Measurements from ENCODE around the gene KCNAB1. TPM values are rescaled to one million over a fixed set of nuclear protein-coding genes. Genes with fewer than 3 reads are reported as not detected.

Gene KCNAB1
- total and polyA plus RNA-seq, 2 donors (not counting 1 experiment from before 2014, with no cell fraction given), result 0.03 to 0.33 TPM

DNA sequence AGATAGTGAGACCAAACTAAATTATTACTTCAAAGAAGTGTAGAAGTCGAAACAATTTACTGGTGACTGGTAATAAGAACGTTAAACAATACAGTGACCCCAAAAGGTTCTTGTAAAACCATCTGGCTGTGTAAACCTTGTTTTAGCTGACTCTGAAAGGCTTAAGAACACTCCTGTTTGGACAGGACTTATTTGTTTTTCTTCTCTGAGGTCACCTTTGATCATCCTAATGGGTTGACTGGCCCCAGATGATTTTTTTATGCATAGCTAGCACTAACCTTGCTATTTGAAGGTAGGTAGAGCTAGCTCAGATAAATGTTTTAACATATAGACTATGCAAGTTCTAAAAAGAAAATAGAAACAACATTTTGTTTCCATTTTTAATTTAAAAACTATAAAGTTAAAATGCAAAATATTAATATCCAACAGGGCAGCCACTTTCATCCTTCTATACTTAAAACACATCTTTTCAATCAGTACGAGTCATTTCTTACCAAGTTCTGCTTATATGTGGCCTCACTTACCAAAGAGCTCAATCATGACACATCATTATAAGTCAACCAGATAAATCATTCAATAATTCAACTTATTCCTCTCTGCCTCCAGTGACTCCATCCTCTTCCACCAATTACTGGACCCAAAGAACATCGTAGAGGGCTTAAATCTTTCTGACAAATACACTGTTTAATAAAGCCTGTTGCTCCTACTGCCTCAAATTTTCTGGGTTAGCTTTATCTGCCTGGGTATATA lies 275.8 kb downstream of the KCNAB1 start:
- no peaks in the 10 kb centered on the region for H3K9me3 ChIP-seq (ENCODE audit: control insufficient read depth, insufficient read depth, low read depth, low read length)
- H3K4me2 ChIP-seq (ENCODE audit: extremely low read depth, insufficient read depth, low read length), result no peak overlapping the region
- no peak overlapping the region for H3K9ac ChIP-seq (ENCODE audit: insufficient read depth, low read length)
- no peaks in the 10 kb centered on the region for H3K36me3 ChIP-seq (ENCODE audit: control insufficient read depth, insufficient read depth, low read length)
- no peaks in the 10 kb centered on the region for H4K20me1 ChIP-seq (ENCODE audit: control insufficient read depth, extremely low read depth, insufficient read depth, low read length)
- H2AFZ ChIP-seq (ENCODE audit: low read length), result no peak overlapping the region
- no peak overlapping the region for H3K27ac ChIP-seq (ENCODE audit: insufficient read depth, low read length)
- H3K4me1 ChIP-seq (ENCODE audit: control insufficient read depth, extremely low read depth, insufficient read depth, low read length), result no peaks in the 10 kb centered on the region
- peak in 1 of 2 donors; percentile 25 for DNase-seq (ENCODE audit: low read depth in 2 of 2)
- no peaks in the 10 kb centered on the region for H3K79me2 ChIP-seq (ENCODE audit: control insufficient read depth, insufficient read depth, low read length)
- H3K4me3 ChIP-seq (replicated peaks in 1 of 4; ENCODE audit: control extremely low read depth in 1 of 4, insufficient read depth in 1 of 4, low read depth in 3 of 4, low read length in 4 of 4), result no peak overlapping the region
- TF ChIP-seq, protein P1, sequence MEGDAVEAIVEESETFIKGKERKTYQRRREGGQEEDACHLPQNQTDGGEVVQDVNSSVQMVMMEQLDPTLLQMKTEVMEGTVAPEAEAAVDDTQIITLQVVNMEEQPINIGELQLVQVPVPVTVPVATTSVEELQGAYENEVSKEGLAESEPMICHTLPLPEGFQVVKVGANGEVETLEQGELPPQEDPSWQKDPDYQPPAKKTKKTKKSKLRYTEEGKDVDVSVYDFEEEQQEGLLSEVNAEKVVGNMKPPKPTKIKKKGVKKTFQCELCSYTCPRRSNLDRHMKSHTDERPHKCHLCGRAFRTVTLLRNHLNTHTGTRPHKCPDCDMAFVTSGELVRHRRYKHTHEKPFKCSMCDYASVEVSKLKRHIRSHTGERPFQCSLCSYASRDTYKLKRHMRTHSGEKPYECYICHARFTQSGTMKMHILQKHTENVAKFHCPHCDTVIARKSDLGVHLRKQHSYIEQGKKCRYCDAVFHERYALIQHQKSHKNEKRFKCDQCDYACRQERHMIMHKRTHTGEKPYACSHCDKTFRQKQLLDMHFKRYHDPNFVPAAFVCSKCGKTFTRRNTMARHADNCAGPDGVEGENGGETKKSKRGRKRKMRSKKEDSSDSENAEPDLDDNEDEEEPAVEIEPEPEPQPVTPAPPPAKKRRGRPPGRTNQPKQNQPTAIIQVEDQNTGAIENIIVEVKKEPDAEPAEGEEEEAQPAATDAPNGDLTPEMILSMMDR (conservative IDR thresholded peaks at IDR 0.05 in 1 of 2, IDR thresholded peaks at IDR 0.05 in 1 of 2; ENCODE audit: low read depth in 1 of 2, low read length in 2 of 2), result no peak
- TF ChIP-seq EZH2 (IDR thresholded peaks at IDR 0.05; ENCODE audit: low read length, missing control alignments), result no peak
- no peaks in the 10 kb centered on the region for H3K27me3 ChIP-seq (ENCODE audit: control insufficient read depth, insufficient read depth, low read length)

- Histone ChIP-seq H3K27me3 (ENCODE audit: control insufficient read depth, insufficient read depth, low read length) (no peaks in the 10 kb centered on the region), H3K4me3 (replicated peaks in 1 of 4; ENCODE audit: control extremely low read depth in 1 of 4, insufficient read depth in 1 of 4, low read depth in 3 of 4, low read length in 4 of 4) (no peak overlapping the region), H4K20me1 (ENCODE audit: control insufficient read depth, extremely low read depth, insufficient read depth, low read length) (no peaks in the 10 kb centered on the region), H3K9ac (ENCODE audit: insufficient read depth, low read length) (no peak overlapping the region), H3K79me2 (ENCODE audit: control insufficient read depth, insufficient read depth, low read length) (no peaks in the 10 kb centered on the region), H3K27ac (ENCODE audit: insufficient read depth, low read length) (no peak overlapping the region), H3K9me3 (ENCODE audit: control insufficient read depth, insufficient read depth, low read depth, low read length) (no peaks in the 10 kb centered on the region), H3K4me2 (ENCODE audit: extremely low read depth, insufficient read depth, low read length) (no peak overlapping the region), H3K36me3 (ENCODE audit: control insufficient read depth, insufficient read depth, low read length) (no peaks in the 10 kb centered on the region), H3K4me1 (ENCODE audit: control insufficient read depth, extremely low read depth, insufficient read depth, low read length) (no peaks in the 10 kb centered on the region), H2AFZ (ENCODE audit: low read length) (no peak overlapping the region)
- DNase-seq (ENCODE audit: low read depth in 2 of 2), result peak in 1 of 2 donors; percentile 29
- TF ChIP-seq EZH2 (IDR thresholded peaks at IDR 0.05; ENCODE audit: low read length, missing control alignments), result no peak
- TF ChIP-seq, protein P1 (conservative IDR thresholded peaks at IDR 0.05 in 1 of 2, IDR thresholded peaks at IDR 0.05 in 1 of 2; ENCODE audit: low read depth in 1 of 2, low read length in 2 of 2), result no peak
These were observed 276.5 kb downstream of the KCNAB1 start for GRCh38 chr3:156396851-156397250.

DNA sequence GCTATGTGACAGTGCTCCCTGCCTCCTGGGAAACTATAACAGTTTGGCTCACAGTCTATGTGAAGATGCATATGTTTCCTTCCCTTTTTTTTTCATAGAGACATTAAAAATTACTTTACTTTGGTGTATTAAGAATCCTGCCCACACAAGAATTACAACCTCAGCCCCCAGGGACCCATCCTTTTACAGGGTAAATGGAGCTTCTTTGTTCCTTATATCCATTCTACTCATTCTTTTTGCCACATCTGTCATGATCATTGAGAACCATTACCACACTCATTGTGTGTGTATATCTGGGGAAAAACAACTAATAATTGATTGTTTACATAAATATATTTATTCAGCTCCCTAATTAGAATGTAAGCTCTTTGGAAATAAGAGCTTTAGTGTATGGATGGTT lies 277.2 kb downstream of the KCNAB1 start:
- H3K27me3 ChIP-seq (ENCODE audit: control insufficient read depth, insufficient read depth, low read length), result no peaks in the 10 kb centered on the region
- no peaks in the 10 kb centered on the region for H3K79me2 ChIP-seq (ENCODE audit: control insufficient read depth, insufficient read depth, low read length)
- no peak overlapping the region for H3K27ac ChIP-seq (ENCODE audit: insufficient read depth, low read length)
- no peak for TF ChIP-seq EZH2 (IDR thresholded peaks at IDR 0.05; ENCODE audit: low read length, missing control alignments)
- TF ChIP-seq, protein P1 (conservative IDR thresholded peaks at IDR 0.05 in 1 of 2, IDR thresholded peaks at IDR 0.05 in 1 of 2; ENCODE audit: low read depth in 1 of 2, low read length in 2 of 2), result no peak
- H2AFZ ChIP-seq (ENCODE audit: low read length), result no peak overlapping the region
- H4K20me1 ChIP-seq (ENCODE audit: control insufficient read depth, extremely low read depth, insufficient read depth, low read length), result no peaks in the 10 kb centered on the region
- no peaks in the 10 kb centered on the region for H3K36me3 ChIP-seq (ENCODE audit: control insufficient read depth, insufficient read depth, low read length)
- H3K4me2 ChIP-seq (ENCODE audit: extremely low read depth, insufficient read depth, low read length), result no peak overlapping the region
- no peaks in the 10 kb centered on the region for H3K4me1 ChIP-seq (ENCODE audit: control insufficient read depth, extremely low read depth, insufficient read depth, low read length)
- no peak for DNase-seq (ENCODE audit: low read depth in 2 of 2)
- no peaks in the 10 kb centered on the region for H3K9me3 ChIP-seq (ENCODE audit: control insufficient read depth, insufficient read depth, low read depth, low read length)
- no peak overlapping the region for H3K4me3 ChIP-seq (replicated peaks in 1 of 4; ENCODE audit: control extremely low read depth in 1 of 4, insufficient read depth in 1 of 4, low read depth in 3 of 4, low read length in 4 of 4)
- no peak overlapping the region for H3K9ac ChIP-seq (ENCODE audit: insufficient read depth, low read length)

Data from fibroblast of lung (primary cell).